CD14-positive monocyte (primary cell): ENCODE results near the gene PKD1L1. TPM values are rescaled to one million over a fixed set of nuclear protein-coding genes. Genes with fewer than 3 reads are reported as not detected.

Experiments
- DNase-seq, 3 donors: peaks; one replicate each; pipeline ENCODE4 v3.0.0-alpha.2; 2011 to 2022
- H2AFZ ChIP-seq: 2 replicates; pipeline ENCODE4 v1.6.0; 2012; ENCODE audit warnings: mild to moderate bottlenecking, low read depth, low read length, inconsistent platforms; ENCODE audit not compliant: insufficient read depth, poor library complexity, severe bottlenecking
- H3K27ac ChIP-seq, 2 donors: 1 replicate in 1 of 2; 2 replicates in 1 of 2; pipeline ENCODE4 v1.5.1; 2012 to 2013; ENCODE audit warnings: low read length in 2 of 2, control low read depth in 1 of 2, inconsistent platforms in 1 of 2, low read depth in 1 of 2, mild to moderate bottlenecking in 1 of 2
- H3K27me3 ChIP-seq, 2 donors: one replicate each; pipeline versions ENCODE4 v1.6.0 to v1.6.1; 2011 to 2013; ENCODE audit warnings: low read length in 2 of 2; ENCODE audit not compliant: control insufficient read depth in 2 of 2, insufficient read depth in 2 of 2
- H3K36me3 ChIP-seq, 2 donors: replicated peaks in 1 of 2; 1 replicate in 1 of 2; 2 replicates in 1 of 2; pipeline versions ENCODE4 v1.5.1 to v1.6.1; 2012 to 2013; ENCODE audit warnings: low read length in 2 of 2, control low read depth in 1 of 2, inconsistent platforms in 1 of 2, mild to moderate bottlenecking in 1 of 2; ENCODE audit not compliant: insufficient read depth in 2 of 2, control insufficient read depth in 1 of 2
- H3K4me1 ChIP-seq, 2 donors: 1 replicate in 1 of 2; 2 replicates in 1 of 2; pipeline versions ENCODE4 v1.5.1 to v1.6.1; 2012 to 2013; ENCODE audit warnings: low read length in 2 of 2, control low read depth in 1 of 2, inconsistent platforms in 1 of 2, mild to moderate bottlenecking in 1 of 2, moderate library complexity in 1 of 2; ENCODE audit not compliant: insufficient read depth in 2 of 2, control insufficient read depth in 1 of 2
- H3K4me2 ChIP-seq: replicated peaks from 2 replicates; pipeline ENCODE3; 2012; ENCODE audit warnings: low read length, moderate library complexity, mild to moderate bottlenecking; ENCODE audit not compliant: poor library complexity, severe bottlenecking; ENCODE audit errors: extremely low read depth
- H3K4me3 ChIP-seq, 3 experiments: fragments of 200-600 bp in 1 of 3; sonication (generic) in 1 of 3; replicated peaks in 1 of 3; 1 replicate in 2 of 3; 2 replicates in 1 of 3; pipeline ENCODE4 v1.5.1; 2011 to 2013; ENCODE audit warnings: low read length in 3 of 3, mild to moderate bottlenecking in 3 of 3, control low read depth in 2 of 3, low read depth in 2 of 3, inconsistent platforms in 1 of 3, moderate library complexity in 1 of 3
- H3K79me2 ChIP-seq: 2 replicates; pipeline ENCODE4 v1.6.0; 2012; ENCODE audit warnings: mild to moderate bottlenecking, control low read depth, inconsistent platforms, low read length, moderate library complexity; ENCODE audit not compliant: insufficient read depth
- H3K9ac ChIP-seq: 2 replicates; pipeline ENCODE4 v1.6.0; 2017; ENCODE audit warnings: low read length, mild to moderate bottlenecking; ENCODE audit not compliant: insufficient read depth, poor library complexity, severe bottlenecking
- H3K9me3 ChIP-seq, 2 donors: replicated peaks in 1 of 2; 1 replicate in 1 of 2; 2 replicates in 1 of 2; pipeline versions ENCODE4 v1.5.1 to v1.6.1; 2012 to 2013; ENCODE audit warnings: low read length in 2 of 2, control low read depth in 1 of 2; ENCODE audit not compliant: control insufficient read depth in 1 of 2, insufficient read depth in 1 of 2
- H4K20me1 ChIP-seq: 2 replicates; pipeline ENCODE4 v1.6.0; 2012; ENCODE audit warnings: mild to moderate bottlenecking, low read length, control low read depth, moderate library complexity; ENCODE audit not compliant: insufficient read depth
- H3K27ac Mint-ChIP-seq, 7 donors: one replicate each; pipeline ENCODE4 v1.8.0; 2020; ENCODE audit warnings: mild to moderate bottlenecking in 7 of 7, mixed read lengths in 7 of 7, moderate library complexity in 6 of 7, inconsistent platforms in 2 of 7
- H3K27me3 Mint-ChIP-seq, 3 donors: one replicate each; pipeline ENCODE4 v1.8.0; 2021 to 2022; ENCODE audit warnings: low read depth in 3 of 3, mild to moderate bottlenecking in 3 of 3, mixed read lengths in 3 of 3, moderate library complexity in 3 of 3, inconsistent platforms in 1 of 3
- H3K36me3 Mint-ChIP-seq, 2 donors: one replicate each; pipeline ENCODE4 v1.8.0; 2020; ENCODE audit warnings: mixed read lengths in 2 of 2, inconsistent platforms in 1 of 2, mild to moderate bottlenecking in 1 of 2
- H3K4me1 Mint-ChIP-seq: one replicate; pipeline ENCODE4 v1.8.0; 2020; ENCODE audit warnings: mild to moderate bottlenecking, mixed read lengths
- H3K4me3 Mint-ChIP-seq, 2 donors: one replicate each; pipeline ENCODE4 v1.8.0; 2020; ENCODE audit warnings: mild to moderate bottlenecking in 2 of 2, mixed read lengths in 2 of 2, moderate library complexity in 1 of 2
- H3K9me3 Mint-ChIP-seq, 7 donors: one replicate each; pipeline ENCODE4 v1.8.0; 2020 to 2022; ENCODE audit warnings: mixed read lengths in 7 of 7, mild to moderate bottlenecking in 6 of 7, moderate library complexity in 6 of 7, inconsistent platforms in 2 of 7
- CTCF ChIP-seq: fragments of 200-600 bp; IDR thresholded peaks from one replicate; pipeline ENCODE4 v1.8.0; 2022; ENCODE audit warnings: antibody characterized with exemption, mild to moderate bottlenecking
- WGBS: methylation state at CpG from one replicate; pipeline ENCODE4 v1.1.5; 2013; ENCODE audit warnings: missing lambda C conversion rate; ENCODE audit not compliant: insufficient coverage; 5-methylcytosine and 5-hydroxymethylcytosine counted together
- intact Hi-C, 2 donors: fragments of 100-400 bp; cut with micrococcal nuclease; formaldehyde crosslinking; loops; one replicate each; pipeline versions ENCODE4 v1.15.0 to v1.15.1; 2023
- polyA plus RNA-seq, 3 donors: library from polyadenylated mRNA; depleted of rRNA in 1 of 3; unstranded in 2 of 3; stranded (reverse) in 1 of 3; fragments of 300-500 nt in 2 of 3; fragments of >200 nt in 1 of 3; fragmentation: Illumina TruSeq in 2 of 3; gene quantifications; 1 replicate in 2 of 3; 2 replicates in 1 of 3; pipeline ENCODE4 v1.2.3, GENCODE V29; 2012 to 2021

PKD1L1 gene
- polyA plus RNA-seq, 3 donors = 0.19 TPM; not detected in 2

- no peak overlapping the region for H2AFZ ChIP-seq
- no peaks in the 10 kb centered on the region for H4K20me1 ChIP-seq
- no peaks in the 10 kb centered on the region for H3K36me3 Mint-ChIP-seq
- no peak overlapping the region for H3K27ac Mint-ChIP-seq
- H3K9me3 ChIP-seq = no peaks in the 10 kb centered on the region
- intact Hi-C loops = no loop called here
- H3K9me3 Mint-ChIP-seq = no peaks in the 10 kb centered on the region
- no peaks in the 10 kb centered on the region for H3K4me1 Mint-ChIP-seq
- H3K36me3 ChIP-seq = no peaks in the 10 kb centered on the region
- no peak overlapping the region for H3K4me3 ChIP-seq
- H3K4me3 Mint-ChIP-seq = no peak overlapping the region
- no peaks in the 10 kb centered on the region for H3K27me3 ChIP-seq
- peaks cover 1 to 3% (median 2%) of the 10 kb centered on the region in 3 donors for H3K27me3 Mint-ChIP-seq
- H3K79me2 ChIP-seq = no peaks in the 10 kb centered on the region
- no peak overlapping the region for H3K9ac ChIP-seq
- H3K4me1 ChIP-seq = no peaks in the 10 kb centered on the region
- WGBS = 94% methylated on average over 13 of the region's 15 CpGs
- H3K4me2 ChIP-seq = no peak overlapping the region
- no peak for DNase-seq
- H3K27ac ChIP-seq = no peak overlapping the region
- TF ChIP-seq CTCF = no peak
Measured at GRCh38 chr7:47893721-47894365, 54.4 kb downstream of the PKD1L1 start.

GRCh38 chr7:47893238-47893637 lies 55.0 kb downstream of the PKD1L1 start:
- Histone ChIP-seq H2AFZ (no peak overlapping the region), H3K27ac (no peak overlapping the region), H3K4me2 (no peak overlapping the region), H3K27me3 (no peaks in the 10 kb centered on the region), H3K9ac (no peak overlapping the region), H3K36me3 (no peaks in the 10 kb centered on the region), H3K9me3 (no peaks in the 10 kb centered on the region), H4K20me1 (no peaks in the 10 kb centered on the region), H3K4me1 (no peaks in the 10 kb centered on the region), H3K79me2 (no peaks in the 10 kb centered on the region), H3K4me3 (no peak overlapping the region)
- WGBS = 73% methylated on average over 9 of the region's 10 CpGs
- TF ChIP-seq CTCF = peak; percentile 21
- H3K4me3 Mint-ChIP-seq = no peak overlapping the region
- H3K27me3 Mint-ChIP-seq = peaks cover 1 to 3% (median 2%) of the 10 kb centered on the region in 3 donors
- H3K36me3 Mint-ChIP-seq = no peaks in the 10 kb centered on the region
- intact Hi-C loops = no loop called here
- no peaks in the 10 kb centered on the region for H3K9me3 Mint-ChIP-seq
- DNase-seq = no peak
- no peak overlapping the region for H3K27ac Mint-ChIP-seq
- H3K4me1 Mint-ChIP-seq = no peaks in the 10 kb centered on the region
